Ramos (cell line): ENCODE results near the gene MYO6.

Experiments
- in situ Hi-C: fragments of 300-500 bp; cut with MboI; formaldehyde crosslinking; loops from one replicate; pipeline ENCODE4 v1.14.3; 2022; ENCODE audit warnings: low sequenced_read_pairs; ENCODE audit not compliant: unreplicated experiment

Gene MYO6

GRCh38 chr6:75818098-75818855, 69.2 kb downstream of the MYO6 start:
- in situ Hi-C loops: no loop called here

- in situ Hi-C loops: no loop called here
Measured at GRCh38 chr6:75819776-75820487, 70.9 kb downstream of the MYO6 start.

- in situ Hi-C loops: no loop called here
Measured at GRCh38 chr6:75824160-75824559, 75.1 kb downstream of the MYO6 start.

GRCh38 chr6:75827163-75827562, 78.1 kb downstream of the MYO6 start:
- in situ Hi-C loops: no loop called here

- in situ Hi-C loops: no loop called here
Measured at GRCh38 chr6:75830959-75831885, 82.2 kb downstream of the MYO6 start.

- in situ Hi-C loops: no loop called here
Measured at GRCh38 chr6:75834447-75834846, 85.4 kb downstream of the MYO6 start.

GRCh38 chr6:75842191-75842590, 93.2 kb downstream of the MYO6 start:
- in situ Hi-C loops: no loop called here

GRCh38 chr6:75842732-75843131, 93.7 kb downstream of the MYO6 start:
- in situ Hi-C loops: no loop called here

- in situ Hi-C loops: no loop called here
Measured at GRCh38 chr6:75843396-75843795, 94.4 kb downstream of the MYO6 start.

GRCh38 chr6:75848274-75848673, 99.2 kb downstream of the MYO6 start:
- in situ Hi-C loops: no loop called here

GRCh38 chr6:75849329-75850025, 100.4 kb downstream of the MYO6 start:
- in situ Hi-C loops: no loop called here

GRCh38 chr6:75850026-75850833, 101.2 kb downstream of the MYO6 start:
- in situ Hi-C loops: no loop called here

- in situ Hi-C loops: no loop called here
Measured at GRCh38 chr6:75852721-75853120, 103.7 kb downstream of the MYO6 start.

GRCh38 chr6:75853806-75854205, 104.8 kb downstream of the MYO6 start:
- in situ Hi-C loops: no loop called here

GRCh38 chr6:75855052-75855451, 106.0 kb downstream of the MYO6 start:
- in situ Hi-C loops: no loop called here

- in situ Hi-C loops: no loop called here
Measured at GRCh38 chr6:75856902-75857301, 107.9 kb downstream of the MYO6 start.

- in situ Hi-C loops: no loop called here
Measured at GRCh38 chr6:75863001-75863400, 114.0 kb downstream of the MYO6 start.

GRCh38 chr6:75863784-75864183, 114.7 kb downstream of the MYO6 start:
- in situ Hi-C loops: no loop called here

- in situ Hi-C loops: no loop called here
Measured at GRCh38 chr6:75864446-75864845, 115.4 kb downstream of the MYO6 start.
